NCI-H748 treated with DMSO at 0.1 percent for 48 hours (cell line): ENCODE results near the gene RUSF1.

Experiments
- DNase-seq: peaks from one replicate; lab custom pipeline; 2025; lab: John Stamatoyannopoulos, UW

The RUSF1 gene

DNA sequence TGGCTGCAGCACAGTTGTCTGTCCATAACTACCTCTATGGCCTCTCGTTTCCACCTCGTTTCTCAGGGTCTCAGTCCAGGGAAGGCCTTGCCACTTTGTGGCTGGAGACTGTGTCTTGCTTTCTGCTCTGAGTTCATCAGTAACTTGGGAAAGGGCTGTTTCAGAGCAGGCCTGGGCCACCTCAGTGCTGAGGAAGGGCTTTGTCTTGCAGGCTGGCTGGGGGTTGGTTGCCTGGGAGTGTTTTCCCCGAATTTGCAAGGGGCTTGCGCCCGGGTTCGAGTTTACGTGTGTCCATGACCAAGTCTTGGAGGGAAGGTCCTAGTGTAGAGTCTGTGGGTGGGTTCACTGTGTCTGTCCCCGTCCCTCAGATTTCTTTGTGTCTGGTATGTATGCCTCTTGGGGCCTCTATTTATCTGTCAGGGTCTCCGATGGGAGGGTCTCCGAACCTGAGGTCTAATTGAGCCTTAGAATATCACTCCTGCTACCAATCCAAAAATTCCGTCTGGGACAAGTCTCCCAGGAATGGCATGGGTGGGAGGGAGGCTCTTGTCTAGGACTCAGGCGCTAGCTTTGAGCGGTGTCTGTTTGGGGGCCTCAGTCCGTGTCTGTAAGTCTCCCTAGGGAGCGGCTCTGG is 36.8 kb downstream of the RUSF1 start:
- DNase-seq: no peak

DNA sequence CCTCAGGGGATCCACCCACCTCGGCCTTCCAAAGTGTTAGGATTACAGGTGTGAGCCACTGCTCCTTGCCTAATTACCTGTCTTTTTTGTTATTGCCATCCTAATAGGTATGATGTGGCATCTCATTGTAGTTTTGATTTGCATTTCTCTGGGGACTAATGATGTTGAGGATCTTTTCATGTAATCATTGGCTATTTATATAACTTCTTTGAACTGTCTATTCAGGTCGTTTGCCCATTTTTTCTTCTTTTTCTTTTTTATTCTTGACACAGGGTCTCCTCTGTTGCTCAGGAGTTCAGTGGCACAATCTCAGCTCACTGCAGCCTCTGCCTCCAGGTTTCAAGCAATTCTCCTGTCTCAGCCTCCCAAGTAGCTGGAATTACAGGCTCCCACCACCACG is 37.6 kb downstream of the RUSF1 start:
- DNase-seq: no peak

DNA sequence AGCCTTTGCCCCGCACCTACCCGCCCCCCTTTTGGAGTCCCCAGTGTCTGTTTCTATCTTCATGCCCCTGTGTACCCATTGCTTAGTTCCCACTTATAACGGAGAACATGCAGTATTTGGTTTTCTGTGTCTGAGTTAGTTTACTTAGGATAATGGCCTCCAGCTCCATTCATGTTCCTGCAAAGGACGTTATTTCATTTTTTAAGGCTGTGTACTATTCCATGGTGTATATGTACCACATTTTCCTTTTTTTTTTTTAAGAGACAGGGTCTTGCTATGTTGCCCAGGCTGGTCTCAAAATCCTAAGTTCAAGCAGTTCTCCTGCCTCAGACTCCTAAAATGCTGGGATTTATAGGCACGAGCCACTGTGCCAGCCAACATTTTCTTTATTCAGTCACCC is 40.3 kb downstream of the RUSF1 start:
- DNase-seq: no peak

DNA sequence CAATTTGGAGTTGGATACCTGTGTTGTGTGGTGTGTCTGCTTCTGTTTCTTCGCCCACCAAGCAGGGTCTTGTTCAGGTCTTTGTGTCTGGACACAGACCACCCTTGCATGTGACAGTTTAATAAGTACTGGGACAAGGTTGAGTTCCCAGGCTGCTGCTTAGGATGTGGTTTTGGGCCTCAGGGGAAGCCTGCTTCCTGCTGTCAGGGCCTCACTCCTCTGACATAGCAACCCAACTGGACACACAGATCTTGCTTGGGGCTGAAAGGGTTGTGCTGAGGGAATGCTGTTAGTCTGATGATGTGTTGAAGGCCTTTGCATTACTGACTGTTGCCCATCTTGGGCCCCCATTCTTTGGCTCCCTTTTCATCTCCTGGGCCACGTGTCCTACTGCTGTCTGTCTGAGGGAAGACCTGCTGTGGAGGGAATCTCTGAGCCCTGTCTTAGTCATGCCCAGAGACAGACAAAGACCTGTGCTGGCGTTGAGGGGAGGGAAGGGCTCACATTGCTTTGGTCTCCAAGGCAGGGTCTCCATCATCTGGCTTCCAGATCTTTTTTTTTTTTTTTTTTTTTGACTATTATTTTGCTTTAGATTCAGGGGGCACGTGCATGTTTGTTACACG is 40.9 kb downstream of the RUSF1 start:
- no peak for DNase-seq

DNA sequence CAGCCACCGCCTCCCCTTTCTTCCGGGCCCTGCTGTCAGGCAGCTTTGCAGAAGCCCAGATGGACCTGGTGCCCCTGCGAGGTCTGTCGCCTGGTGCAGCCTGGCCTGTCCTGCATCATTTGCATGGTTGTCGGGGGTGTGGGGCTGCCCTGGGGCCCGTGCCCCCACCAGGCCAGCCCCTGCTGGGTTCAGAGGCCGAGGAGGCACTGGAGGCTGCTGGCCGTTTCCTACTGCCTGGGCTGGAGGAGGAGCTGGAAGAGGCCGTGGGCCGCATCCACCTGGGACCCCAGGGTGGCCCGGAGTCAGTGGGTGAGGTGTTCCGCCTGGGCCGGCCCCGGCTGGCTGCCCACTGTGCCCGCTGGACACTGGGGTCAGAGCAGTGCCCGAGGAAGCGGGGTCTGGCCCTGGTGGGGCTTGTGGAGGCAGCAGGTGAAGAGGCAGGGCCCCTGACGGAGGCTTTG is 41.8 kb downstream of the RUSF1 start:
- DNase-seq: no peak

DNA sequence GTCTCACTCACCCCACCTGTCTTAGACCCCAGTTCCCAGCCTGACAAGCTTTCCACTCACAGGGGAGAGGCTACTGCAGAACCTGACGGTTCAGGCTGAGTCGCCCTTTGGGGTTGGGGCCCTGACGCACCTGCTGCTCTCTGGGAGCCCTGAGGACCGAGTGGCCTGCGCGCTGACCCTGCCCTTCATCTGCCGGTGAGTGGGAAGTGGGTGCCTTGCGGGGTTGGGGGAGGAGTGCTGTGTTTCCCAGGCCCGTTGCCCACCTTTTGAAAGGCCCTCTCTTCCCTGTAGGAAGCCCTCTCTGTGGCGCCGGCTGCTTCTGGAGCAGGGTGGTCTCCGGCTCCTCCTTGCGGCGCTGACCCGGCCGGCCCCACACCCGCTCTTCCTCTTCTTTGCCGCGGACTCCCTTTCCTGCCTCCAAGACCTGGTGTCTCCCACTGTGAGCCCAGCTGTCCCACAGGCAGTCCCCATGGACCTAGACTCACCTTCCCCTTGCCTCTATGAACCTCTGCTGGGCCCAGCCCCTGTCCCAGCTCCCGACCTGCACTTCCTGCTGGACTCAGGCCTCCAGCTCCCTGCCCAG is 42.3 kb downstream of the RUSF1 start:
- no peak for DNase-seq

DNA sequence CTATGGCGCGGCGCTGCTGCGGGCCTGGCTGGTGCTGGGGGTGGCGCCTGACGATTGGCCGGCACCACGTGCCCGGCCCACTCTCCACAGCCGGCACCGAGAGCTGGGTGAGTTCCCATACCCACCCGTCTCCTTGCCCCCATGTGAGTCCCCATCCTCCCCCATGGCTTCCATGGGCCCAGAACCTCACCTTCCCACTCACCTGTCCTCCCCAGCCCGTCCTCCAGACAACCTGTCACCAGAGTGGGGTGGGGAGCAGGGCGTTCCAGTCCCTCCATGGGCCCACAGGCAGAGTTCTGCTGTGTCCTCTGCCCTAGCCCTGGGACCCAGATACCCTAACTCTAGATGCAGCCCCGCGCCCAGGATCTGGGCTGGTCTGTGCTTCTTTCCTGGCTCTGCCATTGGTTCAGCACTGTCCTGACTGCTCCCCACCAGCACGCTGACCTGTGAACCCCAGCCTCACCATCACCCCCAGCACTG is 43.4 kb downstream of the RUSF1 start:
- no peak for DNase-seq

DNA sequence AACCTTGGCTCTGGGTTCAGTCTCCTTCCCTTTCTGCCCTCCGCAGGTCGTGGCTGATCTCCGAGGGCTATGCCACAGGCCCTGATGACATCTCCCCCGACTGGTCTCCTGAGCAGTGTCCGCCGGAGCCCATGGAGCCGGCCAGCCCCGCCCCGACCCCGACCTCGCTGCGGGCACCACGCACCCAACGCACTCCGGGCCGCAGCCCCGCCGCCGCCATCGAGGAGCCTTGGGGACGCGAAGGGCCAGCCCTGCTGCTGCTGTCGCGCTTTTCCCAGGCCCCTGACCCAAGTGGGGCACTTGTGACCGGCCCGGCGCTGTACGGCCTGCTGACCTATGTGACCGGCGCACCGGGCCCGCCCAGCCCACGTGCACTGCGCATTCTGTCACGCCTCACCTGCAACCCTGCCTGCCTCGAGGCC is 43.8 kb downstream of the RUSF1 start:
- DNase-seq: no peak

DNA sequence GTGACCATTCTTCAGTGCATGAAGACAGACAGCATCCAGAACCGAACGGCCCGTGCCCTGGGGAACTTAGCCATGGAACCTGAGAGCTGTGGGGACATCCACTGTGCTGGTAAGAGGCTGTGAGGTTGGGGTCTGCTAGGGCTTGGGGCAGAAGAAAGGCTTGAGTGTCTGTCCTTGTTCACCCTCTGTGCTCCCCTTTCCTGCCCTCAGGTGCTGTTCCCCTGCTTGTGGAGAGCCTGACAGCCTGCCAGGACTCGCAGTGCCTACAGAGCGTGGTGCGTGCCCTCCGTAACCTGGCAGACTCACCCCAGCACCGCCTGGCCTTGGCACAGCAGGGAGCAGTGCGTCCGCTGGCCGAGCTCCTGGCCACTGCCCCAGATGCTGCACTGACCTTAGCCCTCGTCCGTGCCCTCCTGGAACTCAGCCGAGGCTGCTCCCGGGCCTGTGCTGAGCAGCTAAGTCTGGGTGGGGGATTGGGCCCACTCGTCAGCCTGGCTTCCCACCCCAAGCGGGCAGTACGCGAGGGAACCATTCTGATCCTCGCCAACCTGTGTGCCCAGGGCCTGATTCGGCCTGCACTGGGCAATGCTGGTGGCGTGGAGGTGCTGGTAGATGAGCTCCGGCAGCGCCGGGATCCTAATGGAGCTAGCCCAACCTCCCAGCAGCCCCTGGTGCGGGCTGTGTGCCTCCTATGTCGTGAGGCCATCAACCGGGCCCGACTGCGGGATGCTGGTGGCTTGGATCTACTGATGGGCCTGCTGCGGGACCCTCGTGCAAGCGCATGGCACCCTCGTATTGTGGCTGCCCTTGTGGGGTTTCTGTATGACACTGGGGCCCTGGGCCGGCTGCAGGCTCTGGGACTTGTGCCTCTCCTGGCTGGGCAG is 46.0 kb downstream of the RUSF1 start:
- no peak for DNase-seq

DNA sequence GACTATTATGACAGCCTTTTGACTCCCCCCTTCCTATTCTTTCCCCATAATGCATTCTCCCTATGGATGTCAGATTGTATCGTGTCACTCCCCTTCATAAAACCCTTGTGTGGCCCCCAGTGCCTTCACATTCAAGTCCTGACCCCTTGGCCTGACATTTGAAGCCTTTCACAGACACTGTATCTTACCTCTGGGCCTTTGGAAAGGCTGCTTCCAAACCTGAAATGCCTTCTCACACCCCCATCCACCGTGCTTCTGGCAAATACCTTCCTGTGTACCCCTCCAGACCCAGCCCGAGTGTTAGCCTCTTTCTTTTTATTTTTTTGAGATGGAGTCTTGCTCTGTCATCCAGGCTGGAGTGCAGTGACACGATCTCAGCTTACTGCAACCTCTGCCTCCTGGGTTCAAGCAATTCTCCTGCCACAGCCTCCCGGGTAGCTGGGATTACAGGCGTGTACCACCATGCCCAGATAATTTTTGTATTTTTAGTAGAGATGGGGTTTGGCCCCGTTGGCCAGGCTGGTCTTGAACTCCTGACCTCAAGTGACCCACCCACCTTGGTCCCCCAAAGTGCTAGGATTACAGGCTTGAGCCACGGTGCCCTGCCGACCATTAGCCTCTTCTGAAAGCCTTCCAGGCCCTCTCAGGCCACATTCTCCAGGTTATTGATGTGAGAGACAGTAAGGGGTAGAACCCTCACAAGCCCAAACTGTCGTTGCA is 46.8 kb downstream of the RUSF1 start:
- DNase-seq: no peak

DNA sequence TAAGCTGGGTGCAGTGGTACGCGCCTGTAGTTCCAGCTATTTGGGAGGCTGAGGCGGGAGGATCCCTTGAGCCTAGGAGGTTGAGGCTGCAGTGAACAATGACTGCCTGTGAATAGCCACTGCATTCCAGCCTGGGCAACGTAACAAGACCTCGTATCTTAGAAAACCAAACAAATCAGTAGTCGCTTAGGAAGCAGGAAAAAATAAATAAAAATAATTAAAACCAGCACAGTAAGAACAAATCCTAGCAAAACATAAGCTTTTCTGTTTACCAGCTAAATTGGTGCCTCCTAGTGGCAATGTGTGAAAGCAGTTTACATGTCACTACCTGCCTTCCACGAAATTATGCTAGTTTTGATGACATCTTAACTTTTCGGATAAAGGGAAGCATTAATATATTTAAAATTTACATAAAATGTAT is 47.6 kb downstream of the RUSF1 start:
- DNase-seq: peak; percentile 4

DNA sequence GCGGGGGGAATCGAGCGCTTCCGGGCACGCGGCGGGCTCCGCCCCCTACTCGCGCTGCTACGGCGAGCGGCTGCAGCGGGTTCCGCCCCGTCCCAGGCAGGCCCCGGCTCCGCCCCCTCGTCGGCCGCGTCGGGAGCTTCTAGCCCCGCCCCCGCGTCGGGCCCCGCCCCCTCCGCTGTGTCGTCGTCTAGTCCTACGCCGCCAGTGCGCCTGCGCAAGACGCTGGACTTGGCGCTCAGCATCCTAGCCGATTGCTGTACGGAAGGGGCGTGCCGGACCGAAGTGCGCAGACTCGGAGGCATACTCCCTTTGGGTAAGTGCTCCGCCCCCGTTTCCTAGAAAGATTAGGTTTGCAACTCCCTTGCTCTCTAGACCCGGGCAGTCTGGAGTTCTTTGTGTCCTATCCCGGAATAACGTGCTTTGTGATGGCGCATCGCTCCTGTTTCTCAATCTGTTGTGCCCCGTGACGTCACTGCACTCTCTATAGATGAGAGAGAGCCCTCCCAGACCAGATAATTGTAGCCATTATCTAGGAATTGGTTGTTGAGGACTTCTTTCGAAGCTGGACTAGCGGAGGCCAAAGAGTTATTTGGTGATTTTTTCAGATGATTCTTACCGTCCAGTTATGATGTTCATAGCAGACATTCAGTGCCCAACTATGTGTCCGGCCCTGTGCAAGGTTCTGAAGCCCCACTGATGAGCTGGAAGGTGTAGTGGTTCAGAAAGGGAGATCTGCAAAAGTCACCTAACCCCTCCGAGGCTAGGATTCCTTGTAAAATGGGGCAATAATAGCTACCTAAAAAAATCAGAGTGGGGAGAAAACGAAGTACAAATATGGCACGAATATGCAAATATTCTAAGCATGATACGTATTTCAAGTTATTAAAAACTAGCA is 48.3 kb downstream of the RUSF1 start:
- DNase-seq: peak; percentile 94

DNA sequence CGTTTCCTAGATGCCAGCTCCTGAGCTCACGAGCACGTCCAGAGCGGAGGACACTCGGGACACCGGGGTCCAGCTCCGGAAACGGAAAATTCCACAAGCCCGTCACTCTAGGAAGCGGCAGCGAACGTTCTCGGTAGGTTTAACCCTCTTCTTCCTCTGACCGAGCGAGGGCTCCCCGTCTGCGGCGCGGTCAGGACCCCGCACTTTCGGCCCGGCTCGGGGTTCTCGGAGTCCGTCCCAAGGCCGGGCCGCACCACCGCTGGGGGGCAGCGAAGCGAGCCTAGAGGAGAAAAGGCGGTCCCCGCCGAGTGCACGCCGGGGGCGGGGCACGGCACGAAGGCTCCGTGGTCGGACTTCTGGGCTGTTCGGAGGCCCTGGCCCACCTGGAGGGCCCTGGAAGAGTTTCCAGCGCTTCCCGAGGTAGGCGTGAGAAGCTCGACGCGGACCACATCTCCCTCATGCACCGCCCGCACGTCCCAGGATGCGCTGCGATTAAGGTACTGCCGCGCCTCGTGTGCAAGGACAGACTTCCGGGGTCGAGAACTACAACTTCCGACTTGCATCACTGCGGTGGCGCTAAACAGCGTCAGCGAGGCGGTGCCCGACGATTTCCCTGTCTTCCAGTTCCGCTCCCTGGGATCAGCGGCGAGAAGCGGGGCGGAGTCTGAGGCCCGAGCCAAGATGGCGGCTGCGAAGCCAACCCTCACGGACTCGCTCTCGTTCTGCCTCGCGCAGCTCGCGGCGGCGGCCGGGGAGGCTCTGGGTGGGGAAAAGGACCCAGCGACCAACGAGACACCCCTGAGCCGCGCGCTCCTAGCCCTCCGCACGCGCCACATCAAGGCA is 49.1 kb downstream of the RUSF1 start, which contains the start of gene ARMC5:
TSS of gene ARMC5 (plus strand) at position 658 of the 843 bp plus-strand sequence. CDS start at position 682, 24 bp downstream.
- DNase-seq: peak; percentile 84

DNA sequence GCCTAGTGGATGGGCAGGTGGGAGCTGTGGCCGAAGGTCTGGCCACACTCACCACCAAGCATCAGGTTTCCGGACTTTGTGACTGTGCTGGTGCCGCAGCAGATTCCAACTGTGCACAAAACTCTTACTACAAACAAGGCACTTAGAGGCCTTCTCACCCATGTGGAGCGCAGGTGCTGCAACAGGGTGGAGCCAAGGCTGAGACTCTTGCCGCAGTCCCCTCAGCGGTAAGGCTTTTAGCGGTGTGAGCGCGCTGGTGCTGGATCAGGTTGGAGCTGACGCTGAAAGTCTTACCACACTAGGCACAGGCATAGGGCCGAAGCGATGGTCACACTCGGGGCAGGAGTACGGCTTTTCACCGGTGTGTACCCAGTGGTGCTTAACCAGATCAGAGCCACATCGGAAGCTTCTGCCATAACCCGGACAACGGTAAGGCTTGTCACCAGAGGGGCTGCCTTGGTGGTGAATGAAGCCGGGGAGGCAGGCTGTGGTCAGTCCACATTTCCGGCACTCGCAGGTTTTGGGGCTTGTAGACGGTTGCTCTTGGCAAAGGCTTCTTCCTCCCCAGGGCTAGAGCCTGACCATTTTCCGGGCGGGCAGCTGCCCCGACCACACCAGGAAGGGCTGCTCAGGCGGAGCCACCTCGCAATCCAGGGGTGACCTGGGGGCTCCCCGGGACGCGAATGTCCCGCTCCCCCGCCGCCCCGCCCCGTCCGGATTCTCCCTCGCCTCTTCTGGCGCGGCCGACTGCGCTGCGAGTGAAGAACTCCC is 49.9 kb downstream of the RUSF1 start:
- no peak for DNase-seq

DNA sequence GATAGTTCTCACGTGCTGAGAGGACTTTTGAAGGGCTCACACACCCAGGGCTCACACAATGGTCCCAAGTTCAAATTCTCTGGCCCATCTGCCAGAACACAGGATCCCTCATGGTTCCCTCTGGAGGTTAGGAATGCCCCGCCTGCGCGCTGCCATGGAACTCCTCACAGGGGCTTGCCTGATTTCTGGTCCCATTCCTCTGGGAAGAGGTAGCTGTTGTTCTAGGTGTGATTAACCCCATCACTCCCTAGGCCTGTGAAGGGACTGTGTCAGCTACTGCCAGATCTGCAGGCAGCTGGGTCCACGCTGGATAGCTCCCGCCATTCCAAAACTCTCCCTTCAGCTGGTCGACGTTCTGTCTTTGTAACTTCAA is 51.2 kb downstream of the RUSF1 start:
- no peak for DNase-seq

DNA sequence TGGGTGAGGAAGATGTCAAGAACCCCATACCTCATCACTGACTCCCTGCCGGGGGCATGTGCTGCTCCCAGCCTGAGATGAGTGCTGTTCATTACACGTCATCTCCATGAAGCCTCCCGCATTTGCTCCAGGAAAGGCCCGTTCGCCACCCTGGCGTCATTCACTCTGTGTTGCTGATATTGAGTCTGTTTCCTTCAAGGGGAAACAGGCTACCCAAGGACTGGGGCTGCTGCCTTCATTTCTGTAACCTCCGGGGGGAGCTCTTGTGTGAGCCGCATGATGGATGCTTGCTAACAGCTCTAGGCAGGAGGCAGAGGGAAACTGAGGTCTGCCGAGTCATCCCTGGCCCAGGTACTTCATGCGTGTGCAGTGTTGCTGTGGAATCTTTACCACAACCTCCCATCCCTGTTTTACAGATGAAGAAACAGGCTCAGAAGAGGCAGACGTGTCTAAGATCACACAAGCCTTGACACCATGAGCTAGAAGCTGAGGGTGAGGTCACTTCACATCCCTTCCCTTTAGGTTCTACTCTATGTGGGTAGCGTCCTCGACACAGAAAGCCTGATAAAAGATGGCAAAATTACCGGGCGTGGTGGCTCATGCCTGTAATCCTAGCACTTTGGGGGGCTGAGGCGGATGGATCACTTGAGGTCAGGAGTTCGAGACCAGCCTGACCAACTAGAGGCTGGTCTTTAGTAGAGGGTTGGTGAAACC is 52.4 kb downstream of the RUSF1 start:
- DNase-seq: no peak

DNA sequence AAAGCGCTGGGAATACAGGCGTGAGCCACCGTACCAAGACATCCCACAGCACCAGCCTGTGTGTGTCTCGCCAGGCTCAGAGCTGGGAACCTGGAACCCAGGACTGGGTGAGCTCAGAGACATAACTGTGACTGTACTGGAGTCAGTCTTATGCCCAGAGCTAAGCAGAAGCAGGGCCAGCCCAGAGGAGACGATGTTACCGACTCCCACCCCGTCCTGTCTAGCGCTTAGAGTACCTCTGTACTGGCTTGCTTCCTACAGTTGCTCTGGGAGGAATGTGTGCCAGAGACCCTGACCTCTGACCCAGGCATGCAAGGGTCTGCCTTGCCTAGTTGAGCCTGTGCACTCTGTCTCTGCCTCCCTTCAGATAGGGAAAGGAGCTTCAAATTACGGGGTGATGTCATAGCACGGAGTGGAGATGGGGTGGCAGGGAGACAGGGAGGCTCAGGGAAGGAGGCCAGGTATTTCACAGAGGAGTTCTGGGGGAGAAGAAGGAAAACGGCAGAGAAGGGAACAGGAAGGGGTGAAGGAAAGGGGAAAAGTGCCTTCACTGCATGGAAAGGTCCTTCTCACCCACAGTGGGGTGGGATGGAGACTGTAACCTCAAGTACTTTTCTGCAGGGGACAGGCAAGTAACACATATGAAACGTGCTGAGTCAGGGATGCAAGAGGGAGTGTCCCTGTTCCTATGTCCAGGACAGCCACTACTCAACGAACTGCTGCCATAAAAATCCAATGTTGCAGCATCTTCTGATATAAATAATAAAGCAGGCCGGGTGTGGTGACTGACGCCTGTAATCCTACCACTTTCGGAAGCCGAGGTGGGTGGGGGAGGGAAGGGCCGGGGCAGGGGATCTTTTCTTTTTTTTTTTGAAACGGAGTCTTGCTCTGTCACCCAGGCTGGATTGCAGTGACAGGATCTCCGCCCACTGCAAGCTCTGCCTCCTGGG is 54.7 kb downstream of the RUSF1 start:
- no peak for DNase-seq
